Measurements from ENCODE around the gene NUFIP1. TPM values are rescaled to one million over a fixed set of nuclear protein-coding genes. Genes with fewer than 3 reads are reported as not detected.

NUFIP1 gene
- total and polyA plus RNA-seq, 2 donors (not counting 3 experiments of a cell fraction or from before 2014, with no cell fraction given), result 1.4 to 6.9 TPM

GRCh38 chr13:44952671-44953070 is 36.6 kb downstream of the NUFIP1 start:
- H3K79me2 ChIP-seq (ENCODE audit: control insufficient read depth, insufficient read depth, low read length), result no peaks in the 10 kb centered on the region
- H3K4me2 ChIP-seq (ENCODE audit: insufficient read depth, low read length), result no peak overlapping the region
- no peak for DNase-seq (ENCODE audit: low read depth, low spot score)
- dilution Hi-C loops (cut with MboI; ENCODE audit: extremely low pct_ligation_motif_present, low sequenced_read_pairs) (no loop called here), intact Hi-C loops (cut with micrococcal nuclease) (no loop called here)
- no peak for FAIRE-seq
- ChIA-PET CTCF (interaction anchor here (0.8 to 1.0 kb wide), 2 partner anchors 8 to 21 kb away, joined by 3 read pairs; no protein-coding TSS in a partner anchor), POLR2A (no interaction called here)
- BruUV-seq (replicated peaks), result no TSS peak
- no peaks in the 10 kb centered on the region for H3K27me3 ChIP-seq (ENCODE audit: control insufficient read depth in 2 of 2, insufficient read depth in 2 of 2, low read length in 2 of 2)
- no peaks in the 10 kb centered on the region for H3K9me3 ChIP-seq (replicated peaks; ENCODE audit: control insufficient read depth, insufficient read depth, low read length)
- H3K27ac ChIP-seq (ENCODE audit: insufficient read depth, low read depth, low read length), result no peak overlapping the region
- H3K4me3 ChIP-seq (replicated peaks in 1 of 3; ENCODE audit: insufficient read depth in 1 of 3, low read depth in 1 of 3, low read length in 3 of 3), result no peak overlapping the region
- no peaks in the 10 kb centered on the region for H3K4me1 ChIP-seq (ENCODE audit: control insufficient read depth, extremely low read depth, insufficient read depth, low read length)
- no peaks in the 10 kb centered on the region for H4K20me1 ChIP-seq (replicated peaks; ENCODE audit: control insufficient read depth, extremely low read depth, insufficient read depth, low read length)
- H3K9me1 ChIP-seq (replicated peaks; ENCODE audit: control insufficient read depth, extremely low read depth, insufficient read depth, low read length), result no peaks in the 10 kb centered on the region
- H2AFZ ChIP-seq (ENCODE audit: low read depth, low read length), result no peak overlapping the region
- no peak for TF ChIP-seq EZH2 (IDR thresholded peaks at IDR 0.05; ENCODE audit: borderline replicate concordance, low read depth, low read length, severe bottlenecking)
- TF ChIP-seq, protein P1, sequence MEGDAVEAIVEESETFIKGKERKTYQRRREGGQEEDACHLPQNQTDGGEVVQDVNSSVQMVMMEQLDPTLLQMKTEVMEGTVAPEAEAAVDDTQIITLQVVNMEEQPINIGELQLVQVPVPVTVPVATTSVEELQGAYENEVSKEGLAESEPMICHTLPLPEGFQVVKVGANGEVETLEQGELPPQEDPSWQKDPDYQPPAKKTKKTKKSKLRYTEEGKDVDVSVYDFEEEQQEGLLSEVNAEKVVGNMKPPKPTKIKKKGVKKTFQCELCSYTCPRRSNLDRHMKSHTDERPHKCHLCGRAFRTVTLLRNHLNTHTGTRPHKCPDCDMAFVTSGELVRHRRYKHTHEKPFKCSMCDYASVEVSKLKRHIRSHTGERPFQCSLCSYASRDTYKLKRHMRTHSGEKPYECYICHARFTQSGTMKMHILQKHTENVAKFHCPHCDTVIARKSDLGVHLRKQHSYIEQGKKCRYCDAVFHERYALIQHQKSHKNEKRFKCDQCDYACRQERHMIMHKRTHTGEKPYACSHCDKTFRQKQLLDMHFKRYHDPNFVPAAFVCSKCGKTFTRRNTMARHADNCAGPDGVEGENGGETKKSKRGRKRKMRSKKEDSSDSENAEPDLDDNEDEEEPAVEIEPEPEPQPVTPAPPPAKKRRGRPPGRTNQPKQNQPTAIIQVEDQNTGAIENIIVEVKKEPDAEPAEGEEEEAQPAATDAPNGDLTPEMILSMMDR (IDR thresholded peaks at IDR 0.05; ENCODE audit: extremely low read depth in 1 of 2, insufficient read depth in 1 of 2, low read depth in 1 of 2, low read length in 2 of 2), result no peak
- TF ChIP-seq MYC (IDR thresholded peaks at IDR 0.05; ENCODE audit: low read depth, low read length), result no peak
- no peak for TF ChIP-seq POLR2AphosphoS5 (IDR thresholded peaks at IDR 0.05; ENCODE audit: insufficient read depth, low read depth, low read length)
- TF ChIP-seq GATA2 (IDR thresholded peaks at IDR 0.05; ENCODE audit: insufficient read depth, insufficient read length, low read depth, low read length), result no peak
- no peak for TF ChIP-seq JUN (IDR thresholded peaks at IDR 0.05; ENCODE audit: borderline replicate concordance, insufficient read depth, insufficient read length, low read depth)
- no peak for TF ChIP-seq POLR2A (IDR thresholded peaks at IDR 0.05; ENCODE audit: low read depth, low read length)
- TF ChIP-seq, protein P2, sequence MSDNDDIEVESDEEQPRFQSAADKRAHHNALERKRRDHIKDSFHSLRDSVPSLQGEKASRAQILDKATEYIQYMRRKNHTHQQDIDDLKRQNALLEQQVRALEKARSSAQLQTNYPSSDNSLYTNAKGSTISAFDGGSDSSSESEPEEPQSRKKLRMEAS (IDR thresholded peaks at IDR 0.05; ENCODE audit: insufficient read depth, insufficient read length), result no peak
- TF ChIP-seq FOS (IDR thresholded peaks at IDR 0.05; ENCODE audit: borderline replicate concordance, insufficient read depth, low read length), result no peak
- no peaks in the 10 kb centered on the region for H3K36me3 ChIP-seq (ENCODE audit: control insufficient read depth in 2 of 2, extremely low read depth in 1 of 2, insufficient read depth in 2 of 2, low read length in 2 of 2)
- no peak overlapping the region for H3K9ac ChIP-seq (replicated peaks; ENCODE audit: extremely low read depth, insufficient read depth, low read length)

Measured in endothelial cell of umbilical vein (primary cell).